ENCODE measurements around the gene ACSM4.
"Not testable (repeated sequence)": the region's sequence is repeated elsewhere in the genome, so short reads cannot be mapped to it uniquely, and the experiment has no call there.

The ACSM4 gene, protein sequence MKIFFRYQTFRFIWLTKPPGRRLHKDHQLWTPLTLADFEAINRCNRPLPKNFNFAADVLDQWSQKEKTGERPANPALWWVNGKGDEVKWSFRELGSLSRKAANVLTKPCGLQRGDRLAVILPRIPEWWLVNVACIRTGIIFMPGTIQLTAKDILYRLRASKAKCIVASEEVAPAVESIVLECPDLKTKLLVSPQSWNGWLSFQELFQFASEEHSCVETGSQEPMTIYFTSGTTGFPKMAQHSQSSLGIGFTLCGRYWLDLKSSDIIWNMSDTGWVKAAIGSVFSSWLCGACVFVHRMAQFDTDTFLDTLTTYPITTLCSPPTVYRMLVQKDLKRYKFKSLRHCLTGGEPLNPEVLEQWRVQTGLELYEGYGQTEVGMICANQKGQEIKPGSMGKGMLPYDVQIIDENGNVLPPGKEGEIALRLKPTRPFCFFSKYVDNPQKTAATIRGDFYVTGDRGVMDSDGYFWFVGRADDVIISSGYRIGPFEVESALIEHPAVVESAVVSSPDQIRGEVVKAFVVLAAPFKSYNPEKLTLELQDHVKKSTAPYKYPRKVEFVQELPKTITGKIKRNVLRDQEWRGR

GRCh38 chr12:7303772-7304171, at the start of gene ACSM4:
ACSM4 (plus strand) TSS chr12:7304072; CDS start chr12:7304332, 260 bp downstream.
- no peak for DNase-seq

DNA sequence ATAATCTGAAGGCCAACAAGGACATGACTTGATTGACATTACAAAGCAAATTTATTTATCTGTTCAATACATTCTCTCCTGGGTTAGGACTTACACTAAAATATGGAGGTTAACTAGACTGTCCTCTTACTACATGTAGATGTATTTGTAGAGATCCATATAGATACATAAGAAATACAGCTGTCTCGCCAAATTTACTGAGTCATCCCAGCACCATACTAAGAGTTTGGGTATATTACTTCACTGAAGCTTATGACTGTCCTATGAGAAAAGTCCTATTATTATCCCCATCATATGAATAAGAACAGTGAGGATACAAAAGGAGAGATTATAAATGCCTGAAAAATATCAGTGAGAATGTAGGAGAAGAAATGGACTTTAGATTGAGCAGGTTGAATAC, 44.8 kb upstream of the ACSM4 start:
- DNase-seq = no peak

- no peak for DNase-seq
These were observed 39.3 kb upstream of the ACSM4 start for GRCh38 chr12:7264538-7264937.

GRCh38 chr12:7265251-7265650, 38.6 kb upstream of the ACSM4 start:
- DNase-seq = no peak

DNA sequence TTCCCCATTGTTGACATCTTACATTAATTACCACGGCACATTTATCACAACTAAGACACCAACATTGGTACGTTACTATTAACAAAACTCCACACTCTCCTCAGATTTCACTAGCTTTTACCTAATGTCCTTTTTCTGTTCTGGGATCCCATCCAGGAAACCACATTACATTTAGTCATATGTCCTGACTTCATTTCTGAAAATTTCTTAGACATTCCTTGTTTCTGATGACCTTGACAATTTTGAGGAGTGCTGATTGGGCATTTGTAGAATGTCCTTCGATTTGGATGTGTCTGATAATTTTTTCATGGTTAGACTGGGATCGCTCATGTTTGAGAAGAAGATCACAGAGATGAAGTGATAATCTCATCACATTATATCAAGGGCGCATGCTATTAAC, 34.6 kb upstream of the ACSM4 start:
- DNase-seq = no peak

GRCh38 chr12:7271893-7272514, 31.9 kb upstream of the ACSM4 start:
- DNase-seq = no peak

GRCh38 chr12:7275482-7275881, 28.4 kb upstream of the ACSM4 start:
- not testable (repeated sequence) for DNase-seq

GRCh38 chr12:7282844-7283243, 21.0 kb upstream of the ACSM4 start:
- no peak for DNase-seq

- DNase-seq = no peak
These were observed 14.1 kb upstream of the ACSM4 start for GRCh38 chr12:7289743-7290142.

DNA sequence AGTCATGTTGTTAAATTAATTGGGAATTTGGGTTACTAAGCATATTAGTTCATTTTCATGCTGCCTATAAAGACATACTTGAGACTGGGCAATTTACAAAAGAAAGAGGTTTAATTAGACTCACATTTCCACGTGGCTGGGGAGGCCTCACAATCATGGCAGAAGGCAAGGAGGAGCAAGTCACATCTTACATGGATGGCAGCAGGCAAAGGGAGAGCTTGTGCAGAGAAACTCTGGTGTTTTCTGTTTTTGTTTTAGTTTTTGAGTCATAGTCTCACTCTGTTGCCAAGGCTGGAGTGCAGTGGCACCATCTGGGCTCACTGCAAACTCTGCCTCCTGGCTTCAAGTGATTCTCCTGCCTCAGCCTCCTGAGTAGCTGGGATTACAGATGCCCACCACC, 13.3 kb upstream of the ACSM4 start:
- not testable (repeated sequence) for DNase-seq

- DNase-seq = no peak
These were observed 11.6 kb upstream of the ACSM4 start for GRCh38 chr12:7292300-7292699.

DNA sequence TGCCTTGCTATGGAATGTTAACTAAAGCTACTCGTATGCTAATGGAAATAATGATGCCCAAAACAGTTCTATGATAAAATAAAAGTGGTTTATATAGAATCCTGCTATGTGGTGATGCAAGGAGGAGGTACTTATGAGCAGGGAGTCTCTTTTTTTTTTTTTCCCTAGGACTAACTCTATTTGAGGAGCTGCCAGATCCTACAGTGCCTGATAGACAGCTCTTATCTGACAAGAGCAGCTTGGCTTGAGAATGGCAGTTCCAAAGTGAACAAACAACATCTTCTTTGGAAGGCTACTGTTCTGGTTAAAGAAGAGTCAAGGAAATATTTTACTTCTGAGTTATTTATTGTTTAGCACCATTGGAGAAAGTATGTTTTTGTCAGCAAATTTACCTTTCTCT, 10.2 kb upstream of the ACSM4 start:
- no peak for DNase-seq

DNA sequence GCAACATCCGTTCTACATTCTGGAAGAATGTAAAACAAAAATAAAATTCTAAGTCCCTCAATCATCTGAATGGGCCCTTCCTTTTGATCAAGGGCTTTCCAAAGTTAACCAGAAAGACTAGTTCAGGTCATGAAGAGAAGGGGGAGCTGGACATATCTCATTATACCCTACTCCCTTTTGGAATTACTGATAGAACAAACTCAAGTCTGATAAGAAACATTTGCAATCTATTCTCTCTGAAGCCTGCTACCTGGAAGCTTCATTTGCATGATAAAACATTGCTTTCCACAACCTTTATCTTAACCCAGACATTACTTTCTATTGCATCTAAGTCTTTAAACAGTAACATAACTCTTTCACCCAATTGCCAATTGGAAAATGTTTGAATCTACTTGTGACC, 8.3 kb upstream of the ACSM4 start:
- no peak for DNase-seq

- no peak for DNase-seq
These were observed 6.0 kb upstream of the ACSM4 start for GRCh38 chr12:7297865-7298264.

- no peak for DNase-seq
These were observed 1.4 kb upstream of the ACSM4 start for GRCh38 chr12:7302266-7302986.

DNA sequence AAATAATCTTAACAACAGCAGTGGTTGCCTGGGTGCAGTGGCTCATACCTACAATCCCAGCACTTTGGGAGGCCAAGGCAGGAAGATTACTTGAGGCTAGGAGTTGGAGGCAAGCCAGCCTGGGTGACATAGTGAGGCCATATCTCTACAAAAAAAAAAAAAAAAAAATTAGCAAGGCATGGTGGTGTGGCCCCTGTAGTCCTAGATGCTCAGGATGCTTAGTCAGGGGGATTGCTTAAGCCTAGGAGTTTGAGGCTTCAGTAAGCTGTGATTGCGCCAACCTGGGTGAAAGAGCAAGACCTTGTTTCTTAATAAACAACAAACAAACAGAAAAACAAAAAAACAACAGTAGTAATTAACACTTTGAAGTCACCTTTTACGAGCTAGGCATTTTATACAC, 642 bp upstream of the ACSM4 start:
- no peak for DNase-seq

DNA sequence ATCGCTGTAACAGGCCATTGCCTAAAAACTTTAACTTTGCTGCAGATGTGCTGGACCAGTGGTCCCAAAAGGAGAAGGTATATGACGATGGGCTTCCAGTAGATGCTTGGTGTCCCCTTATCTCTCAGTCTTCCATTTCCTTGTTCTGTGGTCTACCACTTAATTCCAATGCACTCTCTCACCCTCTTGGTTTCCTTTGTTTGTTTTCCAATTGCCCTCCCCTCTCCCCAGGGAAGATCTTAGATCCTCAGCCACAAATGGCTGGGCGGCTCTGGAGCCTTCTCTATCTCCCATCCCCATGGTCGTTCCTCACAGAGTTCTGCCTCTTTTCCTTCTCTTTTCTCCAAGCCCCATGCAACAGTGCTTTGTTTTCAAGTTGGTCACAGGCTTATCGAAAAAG, 584 bp downstream of the ACSM4 start:
- no peak for DNase-seq

- DNase-seq = no peak
These were observed 6.2 kb downstream of the ACSM4 start for GRCh38 chr12:7310070-7310469.

GRCh38 chr12:7319930-7320329, 16.1 kb downstream of the ACSM4 start:
- DNase-seq = no peak

DNA sequence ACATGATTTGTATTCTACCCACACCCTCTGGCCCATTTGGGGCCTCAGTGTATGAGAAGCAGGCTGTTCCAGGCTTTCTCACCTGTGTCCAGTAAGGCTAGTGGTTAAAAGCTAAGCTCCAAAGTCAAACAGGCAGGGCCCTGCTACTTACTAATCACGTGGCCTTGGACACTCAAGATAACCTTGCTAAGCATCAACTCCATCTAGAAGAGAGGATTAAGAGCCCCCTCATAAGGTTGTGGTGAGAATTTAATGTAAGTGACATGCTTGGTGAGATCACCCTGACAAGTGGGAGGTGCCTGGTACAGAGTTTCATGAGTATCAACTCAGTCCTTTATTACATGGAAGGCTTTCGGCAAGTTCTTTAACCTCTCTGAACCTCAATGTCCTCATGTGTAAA, 17.8 kb downstream of the ACSM4 start:
- no peak for DNase-seq

DNA sequence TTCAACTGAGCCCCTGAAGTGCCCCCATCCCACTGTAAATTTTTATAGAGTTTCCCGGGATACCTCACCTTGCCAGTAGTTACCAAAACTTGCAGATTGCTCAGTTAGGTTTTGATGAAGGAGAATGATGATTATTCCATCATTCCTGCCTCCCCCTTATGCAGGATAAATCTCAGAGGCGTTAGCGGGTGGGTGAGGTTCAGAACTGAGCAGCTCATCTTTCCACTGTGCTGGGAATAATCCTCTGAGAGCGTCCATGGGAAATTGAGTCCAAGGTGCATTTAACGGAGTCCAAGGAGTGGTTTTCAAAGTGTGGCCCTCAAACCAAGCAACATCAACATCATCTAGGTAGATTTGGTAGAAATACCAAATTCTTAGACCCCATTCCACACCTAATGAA, 18.7 kb downstream of the ACSM4 start:
- DNase-seq = no peak

DNA sequence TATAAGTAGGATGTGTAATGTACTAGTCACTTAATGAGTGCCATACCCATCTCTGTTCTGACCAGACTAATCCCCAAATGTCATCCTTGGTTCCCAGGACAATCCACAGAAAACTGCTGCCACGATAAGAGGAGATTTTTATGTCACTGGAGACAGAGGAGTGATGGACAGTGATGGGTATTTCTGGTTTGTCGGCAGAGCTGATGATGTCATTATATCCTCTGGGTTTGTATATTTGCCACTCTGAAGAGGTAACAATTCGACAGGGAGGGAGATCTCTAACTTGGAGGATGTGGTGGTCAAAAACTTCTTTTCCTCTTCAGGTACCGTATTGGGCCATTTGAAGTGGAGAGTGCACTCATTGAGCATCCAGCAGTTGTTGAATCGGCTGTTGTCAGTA, 20.3 kb downstream of the ACSM4 start:
- no peak for DNase-seq

DNA sequence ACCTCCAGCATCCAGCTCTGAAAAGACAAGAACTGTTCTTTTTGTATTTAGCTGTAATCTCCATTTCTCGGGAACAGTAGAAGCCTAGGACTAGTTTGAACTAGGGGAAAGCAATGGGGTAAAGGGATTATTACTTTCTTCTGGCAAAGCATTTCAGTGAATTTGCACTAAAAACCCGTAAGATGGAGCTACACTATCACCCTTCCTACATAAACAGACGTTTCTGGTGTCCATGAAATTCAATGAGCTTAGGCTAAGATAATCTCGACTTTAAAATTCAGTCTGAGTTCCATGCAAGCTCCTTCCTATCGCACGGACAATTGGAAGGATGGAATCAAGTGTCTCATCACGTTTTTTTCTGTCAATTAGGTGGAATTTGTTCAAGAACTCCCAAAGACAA, 24.0 kb downstream of the ACSM4 start:
- DNase-seq = no peak

DNA sequence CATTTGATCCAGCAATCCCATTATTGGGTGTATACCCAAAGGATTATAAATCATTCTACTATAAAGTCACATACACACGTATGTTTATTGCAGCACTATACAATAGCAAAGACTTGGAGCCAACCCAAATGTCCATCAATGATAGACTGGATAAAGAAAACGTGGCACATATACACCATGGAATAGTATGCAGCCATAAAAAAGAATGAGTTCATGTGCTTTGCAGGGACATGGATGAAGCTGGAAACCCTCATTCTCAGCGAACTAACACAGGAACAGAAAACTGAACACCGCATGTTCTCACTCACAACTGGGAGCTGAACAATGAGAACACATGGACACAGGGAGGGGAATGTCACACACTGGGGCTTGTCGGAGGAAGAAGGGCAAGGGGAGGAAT, 33.9 kb downstream of the ACSM4 start:
- not testable (repeated sequence) for DNase-seq

Measured in activated CD8-positive, alpha-beta memory T cell treated with anti-CD3 and anti-CD28 coated beads, Interleukin-2, amount 50 U/mL, for 4 hours (primary cell).